Measurements from ENCODE around the gene EPHA3. TPM values are rescaled to one million over a fixed set of nuclear protein-coding genes. Genes with fewer than 3 reads are reported as not detected.

EPHA3 gene
- total and polyA plus RNA-seq, 4 donors, result 0.18 to 11.7 (median 1.5) TPM

GRCh38 chr3:89503891-89504391 is 396.5 kb downstream of the EPHA3 start:
- H3K27ac ChIP-seq (ENCODE audit: low read depth in 1 of 2, low read length in 1 of 2), result no peak overlapping the region
- no peak for TF ChIP-seq CTCF (IDR thresholded peaks at IDR 0.05; ENCODE audit: control extremely low read depth, extremely low read depth)
- no peaks in the 10 kb centered on the region for H3K9me3 ChIP-seq (ENCODE audit: control insufficient read depth in 4 of 4, insufficient read depth in 3 of 4, low read length in 3 of 4)
- H3K9ac ChIP-seq (ENCODE audit: insufficient read depth in 1 of 2, low read length in 2 of 2), result no peak overlapping the region
- no peaks in the 10 kb centered on the region for H3K27me3 ChIP-seq (ENCODE audit: control insufficient read depth in 3 of 3, insufficient read depth in 3 of 3, low read length in 2 of 3)
- H3K4me3 ChIP-seq, result no peak overlapping the region
- no peaks in the 10 kb centered on the region for H3K36me3 ChIP-seq (ENCODE audit: control insufficient read depth in 4 of 4, insufficient read depth in 4 of 4, low read length in 4 of 4)
- no peak for ATAC-seq (ENCODE audit: insufficient read depth, low FRiP score)
- WGBS, 2 donors, result 46 to 75% methylated on average over 2 of the region's 2 CpGs
- H3K4me1 ChIP-seq (ENCODE audit: control insufficient read depth in 5 of 5, insufficient read depth in 5 of 5, low read length in 5 of 5), result no peaks in the 10 kb centered on the region
- DNase-seq, result no peak

- H3K9ac ChIP-seq (ENCODE audit: insufficient read depth in 1 of 2, low read length in 2 of 2), result no peak overlapping the region
- H3K36me3 ChIP-seq (ENCODE audit: control insufficient read depth in 4 of 4, insufficient read depth in 4 of 4, low read length in 4 of 4), result no peaks in the 10 kb centered on the region
- H3K4me1 ChIP-seq (ENCODE audit: control insufficient read depth in 5 of 5, insufficient read depth in 5 of 5, low read length in 5 of 5), result no peaks in the 10 kb centered on the region
- WGBS, 2 donors, result 52 to 63% methylated on average over 4 of the region's 4 CpGs
- no peak overlapping the region for H3K27ac ChIP-seq (ENCODE audit: low read depth in 1 of 2, low read length in 1 of 2)
- TF ChIP-seq CTCF (IDR thresholded peaks at IDR 0.05; ENCODE audit: control extremely low read depth, extremely low read depth), result no peak
- no peaks in the 10 kb centered on the region for H3K27me3 ChIP-seq (ENCODE audit: control insufficient read depth in 3 of 3, insufficient read depth in 3 of 3, low read length in 2 of 3)
- H3K4me3 ChIP-seq, result no peak overlapping the region
- ATAC-seq (ENCODE audit: insufficient read depth, low FRiP score) (no peak), DNase-seq (no peak)
- no peaks in the 10 kb centered on the region for H3K9me3 ChIP-seq (ENCODE audit: control insufficient read depth in 4 of 4, insufficient read depth in 3 of 4, low read length in 3 of 4)
Measured at GRCh38 chr3:89504432-89504831, 397.0 kb downstream of the EPHA3 start.

- no peaks in the 10 kb centered on the region for H3K27me3 ChIP-seq (ENCODE audit: control insufficient read depth in 3 of 3, insufficient read depth in 3 of 3, low read length in 2 of 3)
- H3K9ac ChIP-seq (ENCODE audit: insufficient read depth in 1 of 2, low read length in 2 of 2), result no peak overlapping the region
- no peak overlapping the region for H3K27ac ChIP-seq (ENCODE audit: low read depth in 1 of 2, low read length in 1 of 2)
- TF ChIP-seq CTCF (IDR thresholded peaks at IDR 0.05; ENCODE audit: control extremely low read depth, extremely low read depth), result no peak
- DNase-seq, result no peak
- ATAC-seq (ENCODE audit: insufficient read depth, low FRiP score), result no peak
- H3K4me3 ChIP-seq, result no peak overlapping the region
- H3K4me1 ChIP-seq (ENCODE audit: control insufficient read depth in 5 of 5, insufficient read depth in 5 of 5, low read length in 5 of 5), result no peaks in the 10 kb centered on the region
- no peaks in the 10 kb centered on the region for H3K9me3 ChIP-seq (ENCODE audit: control insufficient read depth in 4 of 4, insufficient read depth in 3 of 4, low read length in 3 of 4)
- H3K36me3 ChIP-seq (ENCODE audit: control insufficient read depth in 4 of 4, insufficient read depth in 4 of 4, low read length in 4 of 4), result no peaks in the 10 kb centered on the region
- 67 to 84% methylated on average over 3 of the region's 3 CpGs for WGBS, 2 donors
Measured at GRCh38 chr3:89506462-89507103, 399.2 kb downstream of the EPHA3 start.

GRCh38 chr3:89521328-89521727 is 413.9 kb downstream of the EPHA3 start:
- no peaks in the 10 kb centered on the region for H3K27me3 ChIP-seq (ENCODE audit: control insufficient read depth in 3 of 3, insufficient read depth in 3 of 3, low read length in 2 of 3)
- H3K4me3 ChIP-seq, result no peak overlapping the region
- TF ChIP-seq CTCF (IDR thresholded peaks at IDR 0.05; ENCODE audit: control extremely low read depth, extremely low read depth), result no peak
- no peak overlapping the region for H3K27ac ChIP-seq (ENCODE audit: low read depth in 1 of 2, low read length in 1 of 2)
- H3K9me3 ChIP-seq (ENCODE audit: control insufficient read depth in 4 of 4, insufficient read depth in 3 of 4, low read length in 3 of 4), result no peaks in the 10 kb centered on the region
- no peak overlapping the region for H3K9ac ChIP-seq (ENCODE audit: insufficient read depth in 1 of 2, low read length in 2 of 2)
- no peak for ATAC-seq (ENCODE audit: insufficient read depth, low FRiP score)
- WGBS, 2 donors, result 60 to 85% methylated on average over 1 of the region's 1 CpG
- peak; percentile 15 to 76 (median 72) for DNase-seq
- no peaks in the 10 kb centered on the region for H3K36me3 ChIP-seq (ENCODE audit: control insufficient read depth in 4 of 4, insufficient read depth in 4 of 4, low read length in 4 of 4)
- H3K4me1 ChIP-seq (ENCODE audit: control insufficient read depth in 5 of 5, insufficient read depth in 5 of 5, low read length in 5 of 5), result peaks cover 0 to 20% (median 0%) of the 10 kb centered on the region in 5 donors

Measured in lung (tissue), 12 donors.